ENCODE data around the gene B4GALNT1.

Gene B4GALNT1

GRCh38 chr12:57583008-57583831, 49.8 kb downstream of the B4GALNT1 start:
- DNase-seq = peak; percentile 95

- DNase-seq = no peak
Observed at GRCh38 chr12:57582440-57582839, 50.6 kb downstream of the B4GALNT1 start.

- no peak for DNase-seq
Observed at GRCh38 chr12:57581802-57582201, 51.2 kb downstream of the B4GALNT1 start.

- no peak for DNase-seq
Observed at GRCh38 chr12:57580466-57580795, 52.6 kb downstream of the B4GALNT1 start.

- no peak for DNase-seq
Observed at GRCh38 chr12:57579677-57580465, 53.1 kb downstream of the B4GALNT1 start.

GRCh38 chr12:57579011-57579410, 54.0 kb downstream of the B4GALNT1 start:
- DNase-seq = no peak

GRCh38 chr12:57577981-57578758, 54.8 kb downstream of the B4GALNT1 start:
- DNase-seq = no peak

- no peak for DNase-seq
Observed at GRCh38 chr12:57576613-57577160, 56.3 kb downstream of the B4GALNT1 start.

All from hematopoietic multipotent progenitor cell treated with erythropoietin and hydrocortisone succinate and interleukin-3 and kit ligand, for 4 days (in vitro differentiated cells).